ENCODE data around the gene MEG3. TPM values are rescaled to one million over a fixed set of nuclear protein-coding genes. Genes with fewer than 3 reads are reported as not detected.
"Not testable (repeated sequence)": the region's sequence is repeated elsewhere in the genome, so short reads cannot be mapped to it uniquely, and the experiment has no call there.

Gene MEG3
- total and polyA plus RNA-seq, 2 donors = 12.6 to 103 TPM

- Histone ChIP-seq H3K9me3 (ENCODE audit: control insufficient read depth in 2 of 2, insufficient read depth in 1 of 2, low read length in 1 of 2) (peaks cover 0 to under 1% of the 10 kb centered on the region in 2 donors), H3K4me1 (ENCODE audit: control insufficient read depth in 2 of 2, insufficient read depth in 2 of 2, low read length in 2 of 2) (peaks cover 0 to 3% of the 10 kb centered on the region in 2 donors), H3K36me3 (ENCODE audit: control insufficient read depth in 2 of 2, insufficient read depth in 2 of 2, low read length in 1 of 2) (no peaks in the 10 kb centered on the region), H3K4me3 (ENCODE audit: low read length in 2 of 2) (no peak overlapping the region), H3K27me3 (ENCODE audit: control insufficient read depth in 2 of 2, insufficient read depth in 1 of 2, low read length in 1 of 2) (no peaks in the 10 kb centered on the region), H3K27ac (ENCODE audit: low read depth in 1 of 2, low read length in 1 of 2) (no peak overlapping the region)
- 96% methylated on average over 26 of the region's 26 CpGs for WGBS
- no peak for DNase-seq (ENCODE audit: low read depth in 6 of 9, low spot score in 9 of 9)
Measured at GRCh38 chr14:100816950-100817901, 8.7 kb upstream of the MEG3 start.

DNA sequence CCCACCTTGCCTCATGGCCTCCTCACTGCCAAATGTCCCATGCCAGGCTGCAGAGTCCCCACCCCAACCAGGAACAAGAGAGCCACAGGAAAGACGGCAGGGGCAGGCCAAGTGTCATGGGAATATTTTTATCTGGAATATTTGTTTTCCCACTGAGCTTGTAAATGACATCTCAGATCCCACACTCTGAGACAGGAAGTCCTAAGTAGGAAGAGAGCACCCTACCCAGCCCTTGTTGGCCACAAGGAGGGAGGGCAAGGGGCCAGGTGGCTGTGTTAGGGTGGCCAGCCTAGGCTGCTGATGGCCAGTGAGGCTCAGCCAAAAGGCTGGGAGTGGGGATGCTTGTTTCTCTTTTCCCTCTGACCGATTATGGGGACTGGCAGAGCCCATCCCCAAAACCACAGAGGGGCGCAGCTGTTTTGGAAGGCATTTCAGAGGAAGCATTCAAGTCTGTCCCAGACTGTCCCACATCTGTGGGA lies 7.7 kb upstream of the MEG3 start:
- Histone ChIP-seq H3K36me3 (ENCODE audit: control insufficient read depth in 2 of 2, insufficient read depth in 2 of 2, low read length in 1 of 2) (no peaks in the 10 kb centered on the region), H3K27ac (ENCODE audit: low read depth in 1 of 2, low read length in 1 of 2) (no peak overlapping the region), H3K4me3 (ENCODE audit: low read length in 2 of 2) (no peak overlapping the region), H3K4me1 (ENCODE audit: control insufficient read depth in 2 of 2, insufficient read depth in 2 of 2, low read length in 2 of 2) (peaks cover 0 to 3% of the 10 kb centered on the region in 2 donors), H3K27me3 (ENCODE audit: control insufficient read depth in 2 of 2, insufficient read depth in 1 of 2, low read length in 1 of 2) (peaks cover 0 to 4% of the 10 kb centered on the region in 2 donors), H3K9me3 (ENCODE audit: control insufficient read depth in 2 of 2, insufficient read depth in 1 of 2, low read length in 1 of 2) (no peaks in the 10 kb centered on the region)
- WGBS = 64% methylated on average over 3 of the region's 3 CpGs
- DNase-seq (ENCODE audit: low read depth in 6 of 9, low spot score in 9 of 9) = no peak

GRCh38 chr14:100818923-100819322 lies 7.0 kb upstream of the MEG3 start:
- H3K4me1 ChIP-seq (ENCODE audit: control insufficient read depth in 2 of 2, insufficient read depth in 2 of 2, low read length in 2 of 2); H3K9me3 ChIP-seq (ENCODE audit: control insufficient read depth in 2 of 2, insufficient read depth in 1 of 2, low read length in 1 of 2); H3K27ac ChIP-seq (ENCODE audit: low read depth in 1 of 2, low read length in 1 of 2); H3K36me3 ChIP-seq (ENCODE audit: control insufficient read depth in 2 of 2, insufficient read depth in 2 of 2, low read length in 1 of 2); H3K4me3 ChIP-seq (ENCODE audit: low read length in 2 of 2); DNase-seq (ENCODE audit: low read depth in 6 of 9, low spot score in 9 of 9); H3K27me3 ChIP-seq (ENCODE audit: control insufficient read depth in 2 of 2, insufficient read depth in 1 of 2, low read length in 1 of 2): not testable (repeated sequence)
- WGBS = 96% methylated on average over 10 of the region's 10 CpGs

GRCh38 chr14:100819453-100819828 lies 6.5 kb upstream of the MEG3 start:
- no peak for DNase-seq (ENCODE audit: low read depth in 6 of 9, low spot score in 9 of 9)
- Histone ChIP-seq H3K9me3 (ENCODE audit: control insufficient read depth in 2 of 2, insufficient read depth in 1 of 2, low read length in 1 of 2) (no peaks in the 10 kb centered on the region), H3K4me3 (ENCODE audit: low read length in 2 of 2) (no peak overlapping the region), H3K27me3 (ENCODE audit: control insufficient read depth in 2 of 2, insufficient read depth in 1 of 2, low read length in 1 of 2) (peaks cover 0 to 13% of the 10 kb centered on the region in 2 donors), H3K4me1 (ENCODE audit: control insufficient read depth in 2 of 2, insufficient read depth in 2 of 2, low read length in 2 of 2) (peaks cover 0 to 13% of the 10 kb centered on the region in 2 donors), H3K36me3 (ENCODE audit: control insufficient read depth in 2 of 2, insufficient read depth in 2 of 2, low read length in 1 of 2) (no peaks in the 10 kb centered on the region), H3K27ac (ENCODE audit: low read depth in 1 of 2, low read length in 1 of 2) (no peak overlapping the region)
- WGBS = 95% methylated on average over 1 of the region's 1 CpG

- H3K27me3 ChIP-seq (ENCODE audit: control insufficient read depth in 2 of 2, insufficient read depth in 1 of 2, low read length in 1 of 2) = peaks cover 4 to 18% of the 10 kb centered on the region in 2 donors
- H3K4me1 ChIP-seq (ENCODE audit: control insufficient read depth in 2 of 2, insufficient read depth in 2 of 2, low read length in 2 of 2) = peaks cover 0 to 17% of the 10 kb centered on the region in 2 donors
- H3K27ac ChIP-seq (ENCODE audit: low read depth in 1 of 2, low read length in 1 of 2) = no peak overlapping the region
- 97% methylated on average over 22 of the region's 22 CpGs for WGBS
- no peak for DNase-seq (ENCODE audit: low read depth in 6 of 9, low spot score in 9 of 9)
- no peaks in the 10 kb centered on the region for H3K9me3 ChIP-seq (ENCODE audit: control insufficient read depth in 2 of 2, insufficient read depth in 1 of 2, low read length in 1 of 2)
- H3K4me3 ChIP-seq (ENCODE audit: low read length in 2 of 2) = no peak overlapping the region
- no peaks in the 10 kb centered on the region for H3K36me3 ChIP-seq (ENCODE audit: control insufficient read depth in 2 of 2, insufficient read depth in 2 of 2, low read length in 1 of 2)
Measured at GRCh38 chr14:100819829-100820475, 6.0 kb upstream of the MEG3 start.

GRCh38 chr14:100820957-100821356 lies 5.0 kb upstream of the MEG3 start:
- Histone ChIP-seq H3K4me1 (ENCODE audit: control insufficient read depth in 2 of 2, insufficient read depth in 2 of 2, low read length in 2 of 2) (peaks cover 0 to 18% of the 10 kb centered on the region in 2 donors), H3K36me3 (ENCODE audit: control insufficient read depth in 2 of 2, insufficient read depth in 2 of 2, low read length in 1 of 2) (no peaks in the 10 kb centered on the region), H3K9me3 (ENCODE audit: control insufficient read depth in 2 of 2, insufficient read depth in 1 of 2, low read length in 1 of 2) (peaks cover 0 to 5% of the 10 kb centered on the region in 2 donors), H3K27ac (ENCODE audit: low read depth in 1 of 2, low read length in 1 of 2) (no peak overlapping the region), H3K4me3 (ENCODE audit: low read length in 2 of 2) (no peak overlapping the region), H3K27me3 (ENCODE audit: control insufficient read depth in 2 of 2, insufficient read depth in 1 of 2, low read length in 1 of 2) (peaks cover 8 to 28% of the 10 kb centered on the region in 2 donors)
- no peak for DNase-seq (ENCODE audit: low read depth in 6 of 9, low spot score in 9 of 9)
- WGBS = 91% methylated on average over 4 of the region's 4 CpGs

- Histone ChIP-seq H3K36me3 (ENCODE audit: control insufficient read depth in 2 of 2, insufficient read depth in 2 of 2, low read length in 1 of 2) (no peaks in the 10 kb centered on the region), H3K4me3 (ENCODE audit: low read length in 2 of 2) (no peak overlapping the region), H3K27me3 (ENCODE audit: control insufficient read depth in 2 of 2, insufficient read depth in 1 of 2, low read length in 1 of 2) (peaks cover 12 to 39% of the 10 kb centered on the region in 2 donors), H3K9me3 (ENCODE audit: control insufficient read depth in 2 of 2, insufficient read depth in 1 of 2, low read length in 1 of 2) (peaks cover 0 to 14% of the 10 kb centered on the region in 2 donors), H3K27ac (ENCODE audit: low read depth in 1 of 2, low read length in 1 of 2) (no peak overlapping the region), H3K4me1 (ENCODE audit: control insufficient read depth in 2 of 2, insufficient read depth in 2 of 2, low read length in 2 of 2) (peaks cover 0 to 18% of the 10 kb centered on the region in 2 donors)
- no peak for DNase-seq (ENCODE audit: low read depth in 6 of 9, low spot score in 9 of 9)
- WGBS = 93% methylated on average over 7 of the region's 7 CpGs
Measured at GRCh38 chr14:100822013-100822412, 3.9 kb upstream of the MEG3 start.

DNA sequence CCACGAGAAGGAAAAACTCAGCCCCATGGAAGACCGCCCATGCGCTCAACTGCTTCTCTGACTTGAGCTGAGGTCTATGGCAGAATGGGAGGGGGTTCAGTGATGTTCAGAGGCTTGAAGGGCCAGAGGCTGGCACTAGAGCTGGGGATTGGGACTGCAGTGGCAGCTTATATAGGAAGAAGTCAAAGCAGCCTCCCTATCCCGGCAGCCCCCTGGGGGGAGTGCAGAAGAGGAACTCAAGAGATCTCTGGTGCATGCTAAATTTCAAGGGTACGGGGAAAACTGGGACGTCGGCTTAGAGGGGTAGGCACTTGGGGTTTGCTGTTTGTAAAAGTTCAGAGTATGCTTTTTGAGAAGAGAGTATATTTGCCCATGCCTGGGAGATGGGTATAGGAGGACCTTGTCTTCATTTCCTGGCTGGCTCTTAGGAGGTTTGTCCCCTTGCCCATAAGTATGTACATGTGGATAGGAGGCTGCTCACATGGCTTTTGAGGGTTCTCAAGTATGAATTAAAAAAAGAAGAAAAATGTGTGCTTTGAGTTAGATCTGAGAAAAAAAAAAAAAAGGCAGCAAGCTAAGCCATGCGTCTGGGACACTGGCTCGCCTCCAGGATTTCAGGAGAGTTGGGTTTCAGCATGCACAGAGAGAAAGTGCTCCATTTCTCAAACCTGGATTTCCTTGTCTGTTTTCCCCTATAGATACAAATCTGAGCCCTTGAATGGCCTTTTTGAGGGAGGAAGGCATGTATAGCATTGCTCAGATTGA lies 3.2 kb upstream of the MEG3 start:
- 93% methylated on average over 9 of the region's 9 CpGs for WGBS
- H3K9me3 ChIP-seq (ENCODE audit: control insufficient read depth in 2 of 2, insufficient read depth in 1 of 2, low read length in 1 of 2) = peaks cover 2 to 21% of the 10 kb centered on the region in 2 donors
- peaks cover 0 to 18% of the 10 kb centered on the region in 2 donors for H3K4me1 ChIP-seq (ENCODE audit: control insufficient read depth in 2 of 2, insufficient read depth in 2 of 2, low read length in 2 of 2)
- peaks cover 12 to 46% of the 10 kb centered on the region in 2 donors for H3K27me3 ChIP-seq (ENCODE audit: control insufficient read depth in 2 of 2, insufficient read depth in 1 of 2, low read length in 1 of 2)
- no peak overlapping the region for H3K4me3 ChIP-seq (ENCODE audit: low read length in 2 of 2)
- peak overlapping the region in 1 of 2 donors; percentile 43 for H3K27ac ChIP-seq (ENCODE audit: low read depth in 1 of 2, low read length in 1 of 2)
- H3K36me3 ChIP-seq (ENCODE audit: control insufficient read depth in 2 of 2, insufficient read depth in 2 of 2, low read length in 1 of 2) = no peaks in the 10 kb centered on the region
- peak in 1 of 9 donors; percentile 7 for DNase-seq (ENCODE audit: low read depth in 6 of 9, low spot score in 9 of 9)
